Sigmoid colon (tissue), 7 donors: ENCODE data around the gene DDTL. TPM values are rescaled to one million over a fixed set of nuclear protein-coding genes. Genes with fewer than 3 reads are reported as not detected.

Experiments used
- DNase-seq: peaks from one replicate; pipeline ENCODE4 v3.0.0-alpha.2; 2019
- H3K27ac ChIP-seq, 4 donors: fragments of 200-600 bp; sonication (generic); one replicate each; pipeline ENCODE4 v1.5.1; 2016 to 2019; ENCODE audit warnings: mild to moderate bottlenecking in 1 of 4
- H3K27me3 ChIP-seq, 3 donors: fragments of 200-600 bp; sonication (generic); one replicate each; pipeline ENCODE4 v1.5.1; 2019; ENCODE audit warnings: mild to moderate bottlenecking in 1 of 3
- H3K36me3 ChIP-seq, 4 donors: fragments of 200-600 bp; sonication (generic); one replicate each; pipeline ENCODE4 v1.5.1; 2016 to 2019
- H3K4me1 ChIP-seq, 4 donors: fragments of 200-600 bp; sonication (generic); one replicate each; pipeline ENCODE4 v1.5.1; 2017 to 2019
- H3K4me3 ChIP-seq, 4 donors: fragments of 200-600 bp; sonication (generic); one replicate each; pipeline ENCODE4 v1.5.1; 2017 to 2019; ENCODE audit warnings: mild to moderate bottlenecking in 2 of 4, moderate library complexity in 1 of 4
- H3K9me3 ChIP-seq, 4 donors: fragments of 200-600 bp in 3 of 4; sonication (generic) in 3 of 4; one replicate each; pipeline versions ENCODE4 v1.5.1 to v1.6.1; 2013 to 2019
- CTCF ChIP-seq, 4 experiments: fragments of 450-650 bp in 3 of 4; fragments of 200-600 bp in 1 of 4; IDR thresholded peaks; one replicate each; pipeline ENCODE4 v1.5.1; 2016 to 2019; ENCODE audit warnings: antibody characterized with exemption in 4 of 4, mild to moderate bottlenecking in 3 of 4, moderate library complexity in 2 of 4
- EP300 ChIP-seq, 4 donors: sonication (generic); formaldehyde crosslinking; IDR thresholded peaks; one replicate each; pipeline ENCODE4 v1.6.1; 2017; ENCODE audit warnings: antibody characterized with exemption in 4 of 4
- POLR2A ChIP-seq, 2 donors: fragments of 450-650 bp; IDR thresholded peaks; one replicate each; pipeline ENCODE4 v1.6.1; 2016; ENCODE audit warnings: antibody characterized with exemption in 2 of 2, mild to moderate bottlenecking in 2 of 2, moderate library complexity in 2 of 2
- POLR2AphosphoS5 ChIP-seq, 4 donors: sonication (generic); formaldehyde crosslinking; IDR thresholded peaks; one replicate each; pipeline ENCODE4 v1.6.1; 2017; ENCODE audit warnings: antibody characterized with exemption in 4 of 4
- WGBS, 2 donors: extraction: QIAGEN DNeasy Blood & Tissue Kit; methylation state at CpG; one replicate each; pipeline ENCODE4 v1.1.7; 2013; 5-methylcytosine and 5-hydroxymethylcytosine counted together
- intact Hi-C: fragments of 100-400 bp; cut with DNase I; formaldehyde crosslinking; loops from one replicate; pipeline ENCODE4 v1.15.1; 2023
- polyA plus RNA-seq, 3 donors: library from polyadenylated mRNA; stranded (reverse); fragments of 200-250 nt; gene quantifications; one replicate each; pipeline ENCODE4 v1.2.3, GENCODE V29; 2013
- total RNA-seq, 4 donors: library from RNA; depleted of rRNA; stranded (reverse); fragments of >200 nt; gene quantifications; one replicate each; pipeline ENCODE4 v1.1.0, GENCODE V29; 2016
- donor health status: healthy with polysubstance abuse.
- donor health status: Bipolar disorder and iron deficiency.
- donor health status: healthy.

Gene DDTL
- total and polyA plus RNA-seq, 7 donors, result 0.55 to 7.3 (median 2.0) TPM; not detected in 2

GRCh38 chr22:24006207-24006913 lies 39.7 kb downstream of the DDTL start:
- no peaks in the 10 kb centered on the region for H3K9me3 ChIP-seq
- intact Hi-C loops, result no loop called here
- DNase-seq, result no peak
- H3K27me3 ChIP-seq, result no peaks in the 10 kb centered on the region
- peak overlapping the region in 1 of 4 donors; percentile 66 for H3K27ac ChIP-seq
- H3K36me3 ChIP-seq, result no peaks in the 10 kb centered on the region
- 84 to 95% methylated on average over 10 of the region's 10 CpGs for WGBS, 2 donors
- peaks cover 0 to 10% (median 4%) of the 10 kb centered on the region in 4 donors for H3K4me1 ChIP-seq
- TF ChIP-seq EP300 (IDR thresholded peaks at IDR 0.05), result no peak
- TF ChIP-seq POLR2AphosphoS5 (IDR thresholded peaks at IDR 0.05), result no peak
- TF ChIP-seq POLR2A (IDR thresholded peaks at IDR 0.05), result no peak
- no peak for TF ChIP-seq CTCF (IDR thresholded peaks at IDR 0.05)
- no peak overlapping the region for H3K4me3 ChIP-seq

DNA sequence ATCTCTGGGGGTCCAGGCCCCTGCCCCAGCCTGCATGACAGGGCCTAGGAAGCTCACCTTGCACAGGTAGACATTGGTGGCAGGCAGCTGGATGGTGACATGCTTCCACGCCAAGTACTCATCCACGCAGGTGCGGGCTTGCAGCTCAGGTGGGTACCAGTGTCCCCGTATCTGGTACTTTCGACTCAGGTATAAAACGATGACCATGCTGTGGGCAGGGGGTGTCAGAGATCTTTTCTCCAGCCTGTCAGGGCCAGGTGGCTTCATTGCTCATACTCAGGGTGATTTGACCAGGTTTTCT lies 40.2 kb downstream of the DDTL start:
- Histone ChIP-seq H3K4me1 (peaks cover 0 to 12% (median 5%) of the 10 kb centered on the region in 4 donors), H3K27ac (no peak overlapping the region), H3K36me3 (no peaks in the 10 kb centered on the region), H3K4me3 (no peak overlapping the region), H3K27me3 (no peaks in the 10 kb centered on the region), H3K9me3 (no peaks in the 10 kb centered on the region)
- intact Hi-C loops, result no loop called here
- no peak for DNase-seq
- WGBS, 2 donors, result 91 to 96% methylated on average over 6 of the region's 6 CpGs
- TF ChIP-seq EP300 (IDR thresholded peaks at IDR 0.05), result no peak
- no peak for TF ChIP-seq POLR2A (IDR thresholded peaks at IDR 0.05)
- no peak for TF ChIP-seq POLR2AphosphoS5 (IDR thresholded peaks at IDR 0.05)
- no peak for TF ChIP-seq CTCF (IDR thresholded peaks at IDR 0.05)

DNA sequence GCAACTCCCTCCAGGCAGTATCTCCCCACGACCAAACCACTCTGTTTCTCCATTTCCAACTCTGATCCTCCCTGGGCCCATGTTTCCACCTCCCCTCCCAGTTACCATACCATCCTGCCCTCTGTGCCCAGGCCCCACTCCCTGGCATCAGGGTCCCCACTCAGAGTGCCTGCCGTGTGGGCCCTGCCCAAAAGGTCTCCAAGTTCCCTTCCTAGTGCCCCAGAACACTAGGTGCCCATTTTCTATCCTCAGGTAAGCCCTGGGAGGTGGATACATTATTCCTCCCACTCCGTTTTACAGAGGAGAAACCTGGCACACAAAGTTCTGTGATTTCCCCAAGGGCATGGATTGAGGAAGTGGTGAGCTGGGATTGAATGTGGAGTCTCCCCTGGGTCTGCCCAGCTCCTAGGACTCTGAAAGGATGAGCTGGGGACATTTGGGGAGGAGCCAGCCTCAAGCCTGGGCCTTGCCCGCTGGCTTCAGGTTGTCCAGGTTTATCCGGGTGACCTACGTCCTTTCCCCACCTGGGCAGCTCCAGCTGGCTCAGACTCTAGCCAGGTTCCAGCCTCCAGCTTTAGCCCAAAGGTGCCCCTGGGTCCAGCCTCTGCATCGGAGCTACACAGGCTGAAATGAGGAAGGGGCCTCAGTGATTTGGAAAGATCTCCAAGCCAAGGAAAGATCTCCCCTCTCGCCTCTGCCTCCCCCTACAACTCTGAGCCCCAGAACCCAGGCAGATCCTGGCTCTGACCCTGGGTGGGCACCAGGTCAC lies 40.7 kb downstream of the DDTL start:
- TF ChIP-seq EP300 (IDR thresholded peaks at IDR 0.05) (no peak), POLR2AphosphoS5 (IDR thresholded peaks at IDR 0.05) (no peak)
- Histone ChIP-seq H3K4me3 (no peak overlapping the region), H3K9me3 (no peaks in the 10 kb centered on the region), H3K27me3 (no peaks in the 10 kb centered on the region), H3K4me1 (peaks cover 0 to 18% (median 11%) of the 10 kb centered on the region in 4 donors), H3K27ac (no peak overlapping the region), H3K36me3 (no peaks in the 10 kb centered on the region)
- intact Hi-C loops, result no loop called here
- WGBS, 2 donors, result 83 to 87% methylated on average over 8 of the region's 8 CpGs
- DNase-seq, result no peak

- intact Hi-C loops, result no loop called here
- H3K9me3 ChIP-seq, result no peaks in the 10 kb centered on the region
- WGBS, 2 donors, result 89 to 90% methylated on average over 1 of the region's 1 CpG
- H3K27ac ChIP-seq, result no peak overlapping the region
- DNase-seq, result peak; percentile 69
- no peak for TF ChIP-seq CTCF (IDR thresholded peaks at IDR 0.05)
- no peak for TF ChIP-seq EP300 (IDR thresholded peaks at IDR 0.05)
- TF ChIP-seq POLR2A (IDR thresholded peaks at IDR 0.05), result no peak
- no peak for TF ChIP-seq POLR2AphosphoS5 (IDR thresholded peaks at IDR 0.05)
- H3K4me3 ChIP-seq, result no peak overlapping the region
- H3K27me3 ChIP-seq, result no peaks in the 10 kb centered on the region
- peaks cover 0 to 23% (median 16%) of the 10 kb centered on the region in 4 donors for H3K4me1 ChIP-seq
- H3K36me3 ChIP-seq, result no peaks in the 10 kb centered on the region
Measured at GRCh38 chr22:24008022-24008283, 41.3 kb downstream of the DDTL start.

DNA sequence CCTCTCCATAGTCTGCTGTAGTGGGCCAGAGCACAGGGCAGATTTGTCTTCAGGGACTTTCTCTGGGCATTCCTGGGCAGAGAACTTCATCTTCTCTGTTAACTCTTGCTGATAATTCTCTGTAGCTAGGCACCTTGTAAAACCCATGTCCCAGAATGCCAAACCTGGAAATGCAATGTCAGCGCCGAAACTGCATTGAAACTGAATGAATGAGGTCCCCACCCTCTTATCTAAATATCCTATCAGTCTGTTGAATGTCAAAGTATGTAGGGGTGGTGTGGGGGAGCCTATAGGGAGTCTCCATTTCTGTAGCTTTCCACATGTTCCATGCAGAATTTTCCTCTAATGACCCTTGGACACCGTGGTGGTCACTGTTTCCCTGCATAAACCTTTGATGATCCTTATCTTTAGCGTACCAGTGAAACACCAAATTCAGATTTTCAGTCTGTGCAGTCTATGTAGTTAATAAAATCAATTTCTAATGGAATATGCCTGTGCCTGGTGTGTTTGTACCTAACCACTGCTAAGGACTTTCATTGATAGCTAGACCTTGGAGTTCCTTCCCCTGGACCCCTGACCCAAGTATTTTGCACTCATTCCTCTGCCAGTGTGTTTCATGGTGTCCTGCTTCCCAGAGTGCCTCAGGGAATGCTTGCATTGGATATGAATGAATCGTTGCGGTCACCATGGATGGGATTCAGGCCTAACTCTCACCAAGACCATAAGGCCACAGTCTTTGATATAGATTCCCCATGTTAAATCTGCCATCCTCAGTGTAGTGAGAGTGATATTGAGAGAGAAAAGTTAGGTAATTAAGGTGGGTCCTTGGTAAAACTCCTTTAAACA lies 41.9 kb downstream of the DDTL start:
- whole genome bisulfite sequencing, 2 donors, result 78 to 85% methylated on average over 6 of the region's 6 CpGs
- H3K27me3 ChIP-seq, result no peaks in the 10 kb centered on the region
- intact Hi-C loops, result no loop called here
- TF ChIP-seq CTCF (IDR thresholded peaks at IDR 0.05) (no peak), POLR2AphosphoS5 (IDR thresholded peaks at IDR 0.05) (no peak), POLR2A (IDR thresholded peaks at IDR 0.05) (no peak), EP300 (IDR thresholded peaks at IDR 0.05) (no peak)
- H3K4me3 ChIP-seq, result no peak overlapping the region
- no peak overlapping the region for H3K27ac ChIP-seq
- H3K36me3 ChIP-seq, result no peaks in the 10 kb centered on the region
- peaks cover 0 to 27% (median 20%) of the 10 kb centered on the region in 4 donors for H3K4me1 ChIP-seq
- DNase-seq, result no peak
- H3K9me3 ChIP-seq, result no peaks in the 10 kb centered on the region
